ENCODE data around the gene CTR9.

Gene CTR9

GRCh38 chr11:10743354-10744000, 7.6 kb upstream of the CTR9 start:
- no peak for DNase-seq

GRCh38 chr11:10744206-10744605, 6.8 kb upstream of the CTR9 start:
- DNase-seq: no peak

GRCh38 chr11:10746871-10747270, 4.2 kb upstream of the CTR9 start:
- no peak for DNase-seq

DNA sequence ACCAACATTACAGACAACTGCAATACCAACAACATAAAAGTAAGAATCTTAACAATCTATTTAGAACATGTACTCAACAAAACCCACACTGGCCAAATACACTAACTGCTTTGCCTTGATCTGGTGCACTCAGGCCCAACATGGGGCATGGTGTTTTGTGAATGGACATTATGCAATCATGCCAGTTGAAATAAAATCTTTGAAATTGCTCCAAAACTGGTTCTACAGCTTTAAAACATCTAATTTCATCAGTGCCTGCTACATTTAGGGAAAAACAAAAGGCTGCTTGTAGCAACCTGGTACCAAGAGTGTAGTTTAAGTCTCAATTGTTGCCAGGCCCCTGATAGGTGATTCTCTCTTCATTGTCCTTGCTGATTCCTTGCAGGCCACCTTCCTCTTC, 3.3 kb upstream of the CTR9 start:
- no peak for DNase-seq

GRCh38 chr11:10749476-10749875, 1.6 kb upstream of the CTR9 start:
- DNase-seq: no peak

DNA sequence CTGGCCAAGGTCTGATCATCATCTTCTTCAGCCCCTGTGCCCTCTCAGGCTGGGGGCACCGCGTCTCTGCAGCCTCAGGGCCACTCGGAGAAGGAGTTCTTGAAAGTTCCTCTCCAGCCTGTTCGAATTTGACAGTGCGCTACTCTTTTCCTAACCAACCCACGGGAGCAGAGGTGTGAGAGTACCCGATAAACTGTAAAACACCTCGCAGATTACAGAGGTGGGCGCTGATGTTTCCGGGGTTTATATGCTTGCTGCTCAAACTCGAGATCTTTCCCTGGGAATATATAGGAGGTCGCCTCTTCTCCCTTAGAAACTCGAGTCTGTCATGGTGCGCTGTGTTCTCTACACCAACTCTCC, 515 bp downstream of the CTR9 start:
- no peak for DNase-seq

- no peak for DNase-seq
Observed at GRCh38 chr11:10752061-10752460, 1.0 kb downstream of the CTR9 start.

DNA sequence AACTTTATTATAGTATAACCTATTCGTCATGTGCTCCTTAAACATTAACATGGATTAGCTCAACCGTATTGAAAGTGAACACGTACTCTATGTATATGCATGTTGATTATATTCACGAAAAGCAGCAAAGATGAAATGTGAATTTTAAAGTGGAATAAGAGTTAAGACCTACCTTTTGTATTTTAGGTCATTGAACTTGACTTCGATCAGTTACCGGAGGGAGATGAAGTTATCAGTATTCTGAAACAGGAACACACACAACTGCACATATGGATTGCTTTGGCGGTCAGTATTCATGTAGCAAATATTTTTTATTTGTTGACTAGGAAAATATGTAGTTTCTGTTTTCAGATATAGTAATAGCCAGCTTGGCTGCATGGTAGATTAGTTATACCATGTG, 1.4 kb downstream of the CTR9 start:
- no peak for DNase-seq

GRCh38 chr11:10758957-10759356, 7.9 kb downstream of the CTR9 start:
- DNase-seq: no peak

- no peak for DNase-seq
Observed at GRCh38 chr11:10761085-10761698, 10.1 kb downstream of the CTR9 start.

- DNase-seq: no peak
Observed at GRCh38 chr11:10762185-10762584, 11.1 kb downstream of the CTR9 start.

- no peak for DNase-seq
Observed at GRCh38 chr11:10762913-10763421, 11.9 kb downstream of the CTR9 start.

DNA sequence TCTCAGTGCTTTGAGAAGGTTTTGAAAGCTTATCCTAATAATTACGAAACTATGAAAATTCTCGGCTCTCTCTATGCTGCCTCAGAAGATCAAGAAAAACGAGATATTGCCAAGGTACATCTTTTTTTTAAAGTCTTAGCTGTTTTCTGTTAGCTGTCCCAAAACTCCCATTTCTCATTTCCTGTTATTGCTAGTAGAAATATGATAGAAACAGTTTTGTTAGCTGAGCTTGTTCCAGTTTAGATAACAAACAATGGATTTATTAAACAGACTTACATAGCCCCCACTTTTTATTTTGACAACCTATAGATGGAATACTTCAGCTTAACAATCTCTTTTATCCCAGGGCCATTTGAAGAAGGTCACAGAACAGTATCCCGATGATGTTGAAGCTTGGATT, 12.7 kb downstream of the CTR9 start:
- DNase-seq: no peak

DNA sequence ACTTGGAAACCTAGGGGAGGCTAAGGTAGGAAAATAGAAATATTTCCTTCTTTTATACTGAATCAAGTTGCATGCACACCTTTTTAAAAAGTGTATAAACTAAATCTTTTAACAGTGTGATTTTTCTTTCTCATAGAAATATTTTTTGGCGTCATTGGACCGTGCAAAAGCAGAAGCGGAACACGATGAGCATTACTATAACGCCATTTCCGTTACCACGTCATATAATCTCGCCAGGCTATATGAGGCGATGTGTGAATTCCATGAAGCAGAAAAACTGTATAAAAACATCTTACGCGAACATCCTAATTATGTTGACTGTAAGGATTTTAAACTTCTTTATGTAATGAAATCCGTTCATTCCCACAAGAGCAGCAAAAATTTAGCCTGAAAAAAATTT, 13.4 kb downstream of the CTR9 start:
- no peak for DNase-seq

- DNase-seq: no peak
Observed at GRCh38 chr11:10770626-10771254, 19.7 kb downstream of the CTR9 start.

- no peak for DNase-seq
Observed at GRCh38 chr11:10771457-10771856, 20.4 kb downstream of the CTR9 start.

DNA sequence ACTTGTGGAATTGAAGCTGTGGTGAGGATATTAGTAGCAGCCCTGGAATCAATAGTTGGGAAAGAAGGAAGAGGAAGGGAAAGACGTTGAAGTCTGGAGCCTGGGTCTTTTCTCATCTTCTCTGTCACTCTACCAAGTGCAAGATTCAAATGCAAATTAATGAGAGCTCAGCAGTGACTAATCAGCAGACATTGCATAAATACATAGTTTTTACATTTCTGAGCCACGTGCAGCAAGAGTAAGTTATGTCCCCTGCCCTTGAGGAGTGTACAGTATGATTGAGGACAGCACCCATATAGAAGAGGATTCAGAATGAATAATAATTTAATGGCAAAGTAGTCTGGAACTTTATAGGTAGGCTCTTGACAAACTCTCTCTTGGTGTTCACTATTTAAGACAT, 23.8 kb downstream of the CTR9 start:
- DNase-seq: no peak

DNA sequence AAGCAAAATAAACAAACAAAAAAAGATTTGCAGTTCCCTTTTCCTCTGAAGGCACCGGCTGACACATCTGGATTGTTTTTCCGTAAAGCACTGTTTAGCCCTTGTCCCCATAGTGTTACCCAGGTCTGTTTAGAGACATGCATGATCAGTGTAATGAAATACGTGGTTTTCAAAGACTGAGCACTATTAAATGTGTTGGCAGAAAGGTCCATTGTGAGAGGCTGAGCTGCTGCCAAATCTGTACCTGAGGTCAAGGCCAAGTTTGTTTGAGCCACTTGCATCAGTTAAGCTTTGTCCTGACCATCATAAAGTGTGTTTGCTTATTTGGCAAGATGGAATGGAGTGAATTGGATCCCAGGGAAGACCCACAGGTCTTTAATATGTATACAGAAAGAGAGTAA, 26.3 kb downstream of the CTR9 start:
- DNase-seq: no peak

DNA sequence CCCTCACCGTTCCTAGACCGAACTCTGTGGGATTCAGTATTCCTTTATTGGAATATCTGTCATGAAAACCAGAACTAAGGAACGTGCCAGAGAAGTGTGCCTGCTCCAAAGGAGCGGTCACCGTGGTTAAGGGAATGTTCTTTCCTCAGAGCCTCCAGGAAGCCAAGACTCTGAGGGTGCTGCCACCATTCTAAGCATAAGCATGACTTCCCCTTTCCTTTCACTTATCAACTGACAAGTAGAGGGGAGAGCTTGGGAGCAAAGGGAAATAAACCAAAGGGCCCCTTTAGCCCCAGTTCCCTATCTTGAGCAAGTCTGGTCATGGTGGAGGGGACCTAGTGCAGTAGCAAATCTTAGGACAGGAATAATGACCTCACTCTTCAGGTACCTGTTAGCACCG, 26.8 kb downstream of the CTR9 start:
- no peak for DNase-seq

DNA sequence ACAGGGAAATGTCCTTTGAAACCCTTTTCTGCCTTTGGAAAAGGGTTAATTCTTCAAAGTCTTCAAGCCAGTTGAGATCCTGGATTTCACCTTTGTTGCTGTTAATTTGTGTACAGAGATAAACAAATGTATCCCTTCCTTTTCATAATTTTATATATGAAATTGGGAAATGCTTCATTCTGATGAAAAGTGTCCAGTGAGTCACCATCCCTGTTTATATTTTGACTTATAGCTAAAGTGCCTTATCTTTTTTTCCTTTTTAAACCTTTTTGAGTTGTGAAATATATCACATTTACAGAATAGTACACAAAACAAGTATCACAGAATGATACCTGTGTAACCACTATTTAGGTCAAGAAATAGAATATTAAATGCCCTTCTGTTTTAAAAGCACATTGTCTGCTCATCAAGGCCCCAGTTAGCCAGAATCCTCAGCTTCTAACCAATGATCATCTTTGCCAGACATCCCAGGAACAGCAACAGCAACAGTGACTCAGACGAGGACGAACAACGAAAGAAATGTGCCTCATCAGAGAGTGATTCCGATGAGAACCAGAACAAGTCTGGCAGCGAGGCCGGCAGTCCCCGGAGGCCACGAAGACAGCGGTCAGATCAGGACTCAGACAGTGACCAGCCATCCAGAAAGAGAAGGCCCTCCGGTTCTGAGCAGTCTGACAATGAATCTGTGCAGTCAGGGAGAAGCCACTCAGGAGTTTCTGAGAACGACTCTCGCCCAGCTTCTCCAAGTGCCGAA, 27.3 kb downstream of the CTR9 start:
- DNase-seq: no peak

- DNase-seq: no peak
Observed at GRCh38 chr11:10779086-10779485, 28.0 kb downstream of the CTR9 start.

DNA sequence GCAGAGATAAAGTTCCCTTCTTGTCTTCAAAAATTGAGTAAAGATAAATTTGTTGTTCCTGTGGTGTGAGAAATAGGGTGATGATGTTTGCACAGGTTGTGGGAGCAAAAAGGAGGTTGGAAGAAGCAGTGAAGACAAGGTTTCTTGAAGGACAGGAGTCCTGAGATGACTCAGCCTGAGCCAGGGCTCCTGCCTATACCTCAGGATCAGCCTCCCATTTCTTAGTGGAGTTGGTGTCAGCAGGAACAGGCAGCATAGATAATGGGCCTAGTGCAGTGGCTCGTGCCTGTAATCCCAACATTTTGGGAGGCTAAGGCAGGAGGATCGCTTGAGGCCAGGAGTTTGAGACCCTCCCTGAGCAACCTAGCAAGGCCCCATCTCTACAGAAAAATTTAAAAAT, 29.0 kb downstream of the CTR9 start:
- DNase-seq: no peak

DNA sequence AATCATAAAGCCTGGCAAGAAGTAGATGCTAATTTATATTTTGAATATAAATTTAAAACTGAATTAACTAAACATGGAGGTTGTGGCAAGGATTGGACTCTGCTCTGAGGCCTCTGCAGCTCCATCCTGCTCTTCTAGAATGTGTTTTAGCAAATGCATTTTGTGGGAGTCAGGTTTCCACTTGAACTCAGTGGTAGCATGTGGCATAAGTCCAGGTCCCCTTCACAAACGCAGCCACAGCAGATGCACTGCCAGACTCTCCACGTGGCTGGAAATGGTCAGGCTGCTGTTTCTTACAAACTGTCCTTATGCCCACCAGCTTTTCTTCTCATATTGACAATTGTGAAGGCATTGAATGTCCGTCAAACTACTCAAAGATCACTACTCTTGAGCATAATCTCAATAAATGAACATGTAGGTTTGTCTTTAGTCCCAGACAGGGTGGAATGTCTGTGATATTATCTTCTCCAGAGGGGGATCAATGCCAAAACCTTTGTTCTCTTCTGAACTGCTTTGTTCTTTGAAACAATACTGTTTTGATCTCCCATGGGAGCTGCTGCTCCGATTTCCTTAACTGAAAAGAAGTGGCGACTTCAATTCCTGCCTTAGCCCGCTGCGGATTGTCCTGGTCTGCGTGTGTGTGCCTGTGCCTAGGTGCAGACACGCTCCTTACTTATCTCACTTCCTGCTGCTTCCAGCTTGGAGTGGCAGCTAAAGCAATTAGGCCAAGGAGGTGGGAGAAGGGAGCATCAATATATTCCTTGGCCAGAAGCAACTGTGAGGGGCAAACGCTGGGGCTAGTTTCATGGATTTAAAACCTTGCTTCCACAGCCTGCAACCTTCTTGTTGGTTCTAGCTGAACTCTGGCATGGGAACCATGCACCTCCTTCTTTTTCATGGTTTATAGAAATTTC, 33.4 kb downstream of the CTR9 start:
- no peak for DNase-seq
